Liver (tissue), 9 donors: ENCODE results near the gene TXNDC11. TPM values are rescaled to one million over a fixed set of nuclear protein-coding genes. Genes with fewer than 3 reads are reported as not detected.
A peak's percentile ranks its signal among the peaks of the same experiment; 100 is the strongest.

Experiments
- DNase-seq: peaks from one replicate; pipeline ENCODE4 v3.0.0-alpha.2; 2017; ENCODE audit warnings: low spot score
- H3K27ac ChIP-seq, 2 donors: one replicate each; pipeline ENCODE4 v1.7.0; 2013; ENCODE audit warnings: inconsistent platforms in 2 of 2, low read length in 2 of 2, control low read depth in 1 of 2, low read depth in 1 of 2, mild to moderate bottlenecking in 1 of 2
- H3K27me3 ChIP-seq, 4 donors: one replicate each; pipeline versions ENCODE4 v1.6.1 to v1.7.0; 2013; ENCODE audit warnings: low read length in 3 of 4, inconsistent platforms in 1 of 4, mild to moderate bottlenecking in 1 of 4, moderate library complexity in 1 of 4; ENCODE audit not compliant: control insufficient read depth in 4 of 4, insufficient read depth in 4 of 4
- H3K36me3 ChIP-seq, 4 donors: one replicate each; pipeline versions ENCODE4 v1.6.1 to v1.7.0; 2013; ENCODE audit warnings: low read length in 3 of 4, mild to moderate bottlenecking in 3 of 4, low read depth in 1 of 4, moderate library complexity in 1 of 4; ENCODE audit not compliant: control insufficient read depth in 4 of 4, insufficient read depth in 3 of 4
- H3K4me1 ChIP-seq, 4 donors: one replicate each; pipeline versions ENCODE4 v1.6.1 to v1.7.0; 2013; ENCODE audit warnings: low read length in 3 of 4, mild to moderate bottlenecking in 3 of 4, moderate library complexity in 1 of 4; ENCODE audit not compliant: control insufficient read depth in 4 of 4, insufficient read depth in 4 of 4
- H3K4me3 ChIP-seq, 3 donors: one replicate each; pipeline versions ENCODE4 v1.6.1 to v1.7.0; 2013; ENCODE audit warnings: low read length in 3 of 3, control low read depth in 1 of 3, low read depth in 1 of 3, mild to moderate bottlenecking in 1 of 3
- H3K9ac ChIP-seq, 2 donors: one replicate each; pipeline ENCODE4 v1.7.0; 2013; ENCODE audit warnings: low read length in 2 of 2, mild to moderate bottlenecking in 2 of 2, moderate library complexity in 2 of 2, control low read depth in 1 of 2, low read depth in 1 of 2
- H3K9me3 ChIP-seq, 4 donors: one replicate each; pipeline versions ENCODE4 v1.6.1 to v1.7.0; 2013; ENCODE audit warnings: low read length in 3 of 4; ENCODE audit not compliant: control insufficient read depth in 4 of 4
- ATF3 ChIP-seq: IDR thresholded peaks from 2 replicates; pipeline ENCODE4 v1.6.1; 2016; ENCODE audit warnings: antibody characterized with exemption
- CTCF ChIP-seq: fragments of 150-350 bp; IDR thresholded peaks from 2 replicates; pipeline ENCODE4 v1.5.1; 2017; ENCODE audit warnings: improper control_type of control experiment, low read depth, low read length; ENCODE audit not compliant: missing input control
- FOXA1 ChIP-seq: IDR thresholded peaks from 2 replicates; pipeline ENCODE4 v1.6.1; 2016; ENCODE audit warnings: antibody characterized with exemption
- FOXA2 ChIP-seq: IDR thresholded peaks from 2 replicates; pipeline ENCODE4 v1.6.1; 2016; ENCODE audit warnings: antibody characterized with exemption
- GABPA ChIP-seq, 2 donors: IDR thresholded peaks in 1 of 2; conservative IDR thresholded peaks in 1 of 2; 2 replicates each; pipeline ENCODE4 v1.6.1; 2016; ENCODE audit warnings: antibody characterized with exemption in 2 of 2, mild to moderate bottlenecking in 1 of 2, moderate library complexity in 1 of 2
- HNF4G ChIP-seq: IDR thresholded peaks from 2 replicates; pipeline ENCODE4 v1.6.1; 2016; ENCODE audit warnings: antibody characterized with exemption
- JUND ChIP-seq, 2 donors: IDR thresholded peaks; 2 replicates each; pipeline ENCODE4 v1.6.1; 2016; ENCODE audit warnings: antibody characterized with exemption in 2 of 2
- MAX ChIP-seq: IDR thresholded peaks from 2 replicates; pipeline ENCODE4 v1.6.1; 2016; ENCODE audit warnings: antibody characterized with exemption
- NR2F2 ChIP-seq: IDR thresholded peaks from 2 replicates; pipeline ENCODE4 v1.6.1; 2016; ENCODE audit warnings: antibody characterized with exemption
- REST ChIP-seq: IDR thresholded peaks from 2 replicates; pipeline ENCODE4 v1.6.1; 2016; ENCODE audit warnings: antibody characterized with exemption, mild to moderate bottlenecking
- RXRA ChIP-seq, 2 donors: IDR thresholded peaks; 2 replicates each; pipeline ENCODE4 v1.6.1; 2017 to 2018; ENCODE audit warnings: antibody characterized with exemption in 2 of 2, mild to moderate bottlenecking in 1 of 2
- YY1 ChIP-seq: IDR thresholded peaks from 2 replicates; pipeline ENCODE4 v1.6.1; 2016; ENCODE audit warnings: antibody characterized with exemption, mild to moderate bottlenecking
- ZBTB33 ChIP-seq: IDR thresholded peaks from 2 replicates; pipeline ENCODE4 v1.6.1; 2016; ENCODE audit warnings: antibody characterized with exemption
- WGBS: extraction: QIAGEN DNeasy Blood & Tissue Kit; methylation state at CpG from one replicate; pipeline ENCODE4 v1.1.7; 2013; 5-methylcytosine and 5-hydroxymethylcytosine counted together
- polyA plus RNA-seq, 2 donors: library from polyadenylated mRNA; stranded (reverse) in 1 of 2; unstranded in 1 of 2; fragments of 200-250 nt in 1 of 2; fragments of >200 nt in 1 of 2; fragmentation: Nextera tagmentation in 1 of 2; extraction: Ambion mirVana in 1 of 2; gene quantifications; one replicate each; pipeline versions ENCODE4 v1.2.1 to v1.2.3, GENCODE V29; 2013 to 2015
- total RNA-seq, 2 donors: library from RNA; depleted of rRNA; stranded (reverse); fragments of >200 nt; gene quantifications; one replicate each; pipeline ENCODE4 v1.2.3, GENCODE V29; 2014
- donor health status: healthy.
- donor health status: healthy.
- donor health status: healthy.
- donor health status: healthy.
- donor health status: healthy.

TXNDC11 gene
- total and polyA plus RNA-seq, 4 donors = 26.4 to 63.5 (median 48.5) TPM

- Histone ChIP-seq H3K27ac (peak overlapping the region; percentile 26 to 55), H3K4me1 (peaks cover 6 to 61% (median 16%) of the 10 kb centered on the region in 4 donors), H3K9ac (no peak overlapping the region), H3K36me3 (peaks cover 0 to 6% (median 0%) of the 10 kb centered on the region in 4 donors), H3K9me3 (no peaks in the 10 kb centered on the region), H3K4me3 (no peak overlapping the region), H3K27me3 (no peaks in the 10 kb centered on the region)
- TF ChIP-seq ZBTB33 (no peak), JUND (IDR thresholded peaks at IDR 0.05) (no peak), RXRA (IDR thresholded peaks at IDR 0.05) (peak in 1 of 2 donors; percentile 13), NR2F2 (peak; percentile 12), FOXA1 (no peak)
- no peak for DNase-seq
- 85% methylated on average over 25 of the region's 25 CpGs for WGBS
Observed at GRCh38 chr16:11672206-11673090, 70.2 kb downstream of the TXNDC11 start.

- Histone ChIP-seq H3K4me1 (peaks cover 5 to 61% (median 15%) of the 10 kb centered on the region in 4 donors), H3K27me3 (no peaks in the 10 kb centered on the region), H3K9ac (no peak overlapping the region), H3K9me3 (no peaks in the 10 kb centered on the region), H3K36me3 (no peaks in the 10 kb centered on the region), H3K27ac (no peak overlapping the region), H3K4me3 (no peak overlapping the region)
- WGBS = 96% methylated on average over 8 of the region's 8 CpGs
- DNase-seq = no peak
- TF ChIP-seq REST (no peak), ZBTB33 (no peak), NR2F2 (no peak), YY1 (no peak), CTCF (no peak), GABPA (IDR thresholded peaks at IDR 0.05 in 1 of 2, conservative IDR thresholded peaks at IDR 0.05 in 1 of 2) (no peak), FOXA1 (no peak), ATF3 (no peak), FOXA2 (no peak), MAX (no peak), HNF4G (no peak)
Observed at GRCh38 chr16:11671676-11672075, 71.0 kb downstream of the TXNDC11 start.
